HuH-7 (cell line): Measurements from ENCODE around the gene CDC14B.
"Not testable (repeated sequence)": the region's sequence is repeated elsewhere in the genome, so short reads cannot be mapped to it uniquely, and the experiment has no call there.

Experiments
- DNase-seq: peaks from one replicate; pipeline ENCODE4 v3.0.0; 2011; ENCODE audit warnings: low spot score

CDC14B gene

DNA sequence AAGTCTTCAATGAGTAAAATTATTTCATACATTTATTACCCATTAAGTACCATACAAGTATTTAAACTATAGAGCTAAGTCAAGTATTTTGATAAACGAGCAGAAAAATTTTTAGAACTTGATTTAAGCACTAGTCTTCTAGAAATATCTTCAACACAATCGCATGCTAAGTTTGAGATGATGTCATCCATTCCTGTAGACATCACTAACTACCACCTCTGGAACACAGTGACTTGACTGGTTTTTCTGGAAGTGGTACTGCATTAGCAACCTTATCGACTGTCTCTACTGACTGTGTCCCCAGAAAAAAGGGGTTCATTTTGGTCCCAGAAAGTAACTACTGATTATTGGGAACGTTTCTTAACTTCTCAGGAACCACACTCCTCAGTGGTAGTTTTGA, 69.0 kb downstream of the CDC14B start:
- no peak for DNase-seq

GRCh38 chr9:96543131-96543530, 76.5 kb downstream of the CDC14B start:
- not testable (repeated sequence) for DNase-seq

GRCh38 chr9:96540106-96540505, 79.5 kb downstream of the CDC14B start:
- no peak for DNase-seq

- DNase-seq = no peak
Measured at GRCh38 chr9:96532173-96532572, 87.5 kb downstream of the CDC14B start.

GRCh38 chr9:96524764-96525163, 94.9 kb downstream of the CDC14B start:
- DNase-seq = no peak

DNA sequence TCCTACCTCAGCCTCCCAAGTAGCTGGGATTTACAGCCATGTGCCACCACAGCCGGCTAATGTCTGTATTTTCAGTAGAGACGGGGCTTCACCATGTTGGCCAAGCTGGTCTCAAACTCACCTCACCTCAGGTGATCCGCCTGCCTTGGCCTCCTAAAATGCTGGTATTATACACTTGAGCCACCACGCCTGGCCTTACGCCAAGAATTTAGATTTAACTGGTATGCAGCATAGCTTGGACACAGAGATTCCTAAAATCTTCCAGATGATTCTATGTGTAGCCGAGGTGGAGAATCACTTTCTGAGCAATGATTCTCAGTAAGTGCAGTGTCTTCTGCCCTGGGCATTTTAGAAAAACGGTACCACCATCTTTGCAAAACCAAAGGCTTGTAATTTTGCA, 95.6 kb downstream of the CDC14B start:
- DNase-seq = no peak

DNA sequence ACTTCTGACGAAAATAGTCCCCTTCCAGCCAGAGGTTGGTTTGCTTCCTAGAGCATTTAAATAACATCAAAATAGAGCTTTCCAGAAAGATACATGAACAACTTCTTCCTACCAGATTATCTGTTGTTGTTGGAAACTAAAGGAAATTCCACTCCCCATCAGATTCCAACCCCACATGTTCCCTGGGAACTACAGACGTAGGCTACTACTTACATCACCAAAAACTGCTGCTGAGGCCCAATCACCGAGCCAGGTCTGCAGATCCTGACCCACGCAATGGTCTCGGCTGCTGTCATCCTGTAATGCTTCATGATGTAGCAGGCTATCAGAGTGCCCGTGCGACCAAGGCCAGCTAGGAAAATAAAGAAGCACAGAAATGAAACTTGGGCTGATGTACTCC, 96.3 kb downstream of the CDC14B start:
- no peak for DNase-seq

DNA sequence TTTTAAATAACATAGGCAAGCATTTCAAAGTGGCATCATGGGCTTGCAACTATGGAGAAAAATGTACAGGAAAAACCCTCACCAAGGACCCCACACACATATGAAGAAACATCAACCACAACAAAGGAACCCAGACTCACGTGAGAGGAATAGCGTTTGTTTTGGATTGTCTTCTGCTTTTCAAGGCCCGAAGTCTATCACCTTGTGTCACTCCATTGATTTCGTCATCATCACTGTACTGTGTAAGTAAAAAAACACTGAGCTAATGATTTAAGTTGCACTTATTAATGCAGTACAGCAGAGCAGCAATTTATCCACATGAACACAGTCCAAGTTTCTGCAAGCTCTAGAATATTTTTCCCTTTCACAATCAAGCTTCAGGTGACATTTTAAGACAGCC, 97.3 kb downstream of the CDC14B start:
- no peak for DNase-seq

- no peak for DNase-seq
Measured at GRCh38 chr9:96519787-96520186, 99.9 kb downstream of the CDC14B start.

GRCh38 chr9:96519095-96519494, 100.5 kb downstream of the CDC14B start:
- DNase-seq = no peak

DNA sequence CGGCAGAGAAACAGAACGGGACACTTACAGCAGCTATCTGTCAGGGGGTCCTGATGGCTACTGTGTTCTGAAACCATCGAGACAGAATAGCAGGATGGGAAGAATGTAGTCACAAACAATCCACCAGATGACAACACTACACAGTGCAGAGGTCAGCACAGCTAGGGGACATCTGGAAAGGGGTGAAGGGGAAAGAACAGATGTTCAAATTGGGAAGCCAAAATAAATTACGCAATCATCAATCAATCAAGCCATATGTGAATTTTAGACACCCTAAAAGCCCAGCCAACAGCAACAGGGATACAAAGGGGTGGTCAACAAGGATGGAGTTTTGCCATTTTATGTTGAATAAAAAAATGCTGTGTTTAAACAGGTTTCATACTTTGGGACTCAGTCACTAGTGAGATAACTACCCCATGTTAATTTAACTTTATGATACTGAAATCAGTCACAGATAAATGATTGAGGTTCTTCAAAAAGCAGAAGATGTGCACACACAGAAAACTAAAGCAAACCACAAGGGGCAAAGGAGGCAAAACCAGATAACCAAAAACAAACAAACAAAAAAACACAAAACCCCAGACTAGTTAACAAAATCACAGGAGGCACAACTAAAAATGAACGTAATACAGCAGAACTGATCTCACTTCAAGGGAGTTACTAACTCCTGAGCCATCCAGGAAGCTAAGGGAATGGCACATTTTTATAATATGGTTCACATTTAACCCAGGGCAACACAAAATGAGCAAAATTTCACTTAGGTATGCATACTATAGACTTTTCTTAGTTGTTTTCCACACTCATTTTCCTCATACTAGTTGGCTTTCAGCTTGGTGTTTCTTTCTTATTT, 103.8 kb downstream of the CDC14B start:
- DNase-seq = no peak

DNA sequence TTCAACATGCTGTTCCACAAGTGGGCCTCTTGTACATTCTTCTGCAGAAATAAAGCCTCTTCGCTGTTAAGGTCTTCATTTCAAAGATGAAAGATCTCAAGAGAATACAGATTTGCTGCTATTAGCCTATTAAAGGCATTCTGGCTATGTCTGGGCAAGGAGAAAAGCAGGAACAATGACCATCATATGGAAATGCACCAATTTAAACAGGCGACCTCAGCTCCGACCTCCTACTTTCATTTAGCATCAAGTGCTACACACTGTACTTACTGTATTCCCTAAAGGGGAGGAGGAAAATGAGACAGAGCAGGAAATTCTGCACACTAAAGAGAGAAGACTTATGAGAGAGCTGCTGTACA, 104.9 kb downstream of the CDC14B start:
- no peak for DNase-seq

- no peak for DNase-seq
Measured at GRCh38 chr9:96514108-96514799, 105.4 kb downstream of the CDC14B start.

- DNase-seq = no peak
Measured at GRCh38 chr9:96513622-96514021, 106.0 kb downstream of the CDC14B start.

DNA sequence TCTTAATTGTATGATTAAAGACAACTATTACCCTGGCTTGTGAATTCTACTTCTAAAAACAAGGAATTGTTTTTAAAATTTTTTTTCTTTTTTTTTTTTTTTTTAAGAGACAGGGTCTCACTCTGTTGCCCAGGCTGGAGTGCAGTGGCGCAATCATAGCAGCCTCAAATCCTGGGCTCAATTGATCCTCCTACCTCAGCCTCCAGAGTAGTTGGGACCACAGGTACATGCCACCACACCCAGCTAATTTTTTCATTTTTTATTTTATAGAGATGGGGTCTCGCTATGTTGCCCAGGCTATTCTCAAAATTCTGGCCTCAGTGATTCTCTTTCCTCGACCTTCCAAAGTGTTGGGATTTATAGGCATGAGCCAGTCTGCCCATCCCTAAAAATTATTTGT, 107.4 kb downstream of the CDC14B start:
- DNase-seq = no peak

GRCh38 chr9:96510258-96510657, 109.4 kb downstream of the CDC14B start:
- no peak for DNase-seq

GRCh38 chr9:96509848-96510247, 109.8 kb downstream of the CDC14B start:
- DNase-seq = no peak

DNA sequence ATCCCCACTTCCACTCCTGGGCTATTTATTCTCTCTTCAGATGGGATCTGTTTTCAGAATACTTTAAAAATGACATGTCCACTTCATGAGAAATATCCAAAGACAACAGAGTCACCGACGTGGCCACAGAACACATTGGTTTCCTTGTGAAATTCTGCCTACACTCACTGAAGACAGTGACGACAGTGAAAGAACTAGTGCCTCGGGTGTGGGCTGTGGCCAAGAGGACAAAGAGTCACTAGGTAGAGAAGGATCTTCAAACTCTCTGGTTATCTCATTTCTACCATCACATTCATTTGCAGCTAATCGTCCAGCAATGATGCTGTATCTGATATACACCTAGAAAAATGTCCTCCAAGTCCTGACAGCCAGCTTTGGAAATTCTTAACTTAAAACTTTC, 110.6 kb downstream of the CDC14B start:
- no peak for DNase-seq

DNA sequence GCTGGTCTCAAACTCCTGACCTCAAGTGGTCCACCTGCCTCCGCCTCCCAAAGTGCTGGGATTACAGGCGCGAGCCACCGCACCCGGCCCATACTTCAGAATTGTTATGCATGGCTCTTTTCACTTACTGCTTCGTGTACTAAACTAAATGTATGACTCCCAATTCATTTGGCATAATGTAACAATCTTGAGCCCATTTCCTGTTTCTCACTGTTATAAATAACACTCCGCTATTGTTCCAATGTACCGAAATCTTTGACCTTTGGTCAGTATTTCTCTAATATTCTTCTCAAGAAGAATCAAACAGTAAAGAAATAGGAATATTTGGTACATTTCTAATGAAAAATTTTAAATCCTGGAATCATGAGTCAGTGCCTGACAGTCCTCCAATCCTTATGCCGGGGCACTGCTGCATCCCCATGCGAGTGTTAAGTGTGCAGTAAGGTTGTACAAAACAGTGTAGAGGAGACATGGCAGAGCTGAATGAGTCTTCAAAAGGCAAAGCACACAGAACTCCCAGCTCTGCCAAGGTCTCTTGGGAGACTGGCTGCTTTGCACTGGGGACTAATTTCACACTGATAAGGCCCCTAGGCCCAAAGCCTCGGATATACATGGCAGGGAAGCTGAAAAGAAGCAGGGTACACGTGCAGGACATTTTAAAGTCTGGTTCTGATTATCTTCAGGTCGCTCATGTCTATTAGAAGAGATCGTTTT, 111.3 kb downstream of the CDC14B start:
- DNase-seq = no peak

- DNase-seq = no peak
Measured at GRCh38 chr9:96505316-96505991, 114.2 kb downstream of the CDC14B start.

GRCh38 chr9:96503918-96504317, 115.7 kb downstream of the CDC14B start:
- DNase-seq = no peak

DNA sequence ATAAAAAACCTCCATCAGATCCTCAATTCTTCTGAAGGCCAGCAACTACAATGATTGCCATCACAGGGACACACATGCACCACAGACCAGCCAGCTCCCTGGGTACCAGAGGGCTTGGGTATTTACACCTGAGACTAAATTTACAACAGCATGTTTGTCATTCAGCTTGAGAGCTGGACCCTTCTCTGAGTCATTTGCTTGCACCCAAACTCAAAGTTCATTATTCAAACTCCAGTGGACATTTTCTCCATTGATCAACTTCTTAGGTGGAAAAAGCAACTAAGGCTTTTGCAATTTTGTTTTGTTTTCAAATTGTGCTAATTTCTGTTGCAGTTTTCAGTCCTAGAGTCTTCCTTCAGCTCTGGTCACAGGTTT, 116.3 kb downstream of the CDC14B start:
- DNase-seq = not testable (repeated sequence)
